Endothelial cell of umbilical vein (primary cell): Measurements from ENCODE around the gene MAPKBP1. TPM values are rescaled to one million over a fixed set of nuclear protein-coding genes. Genes with fewer than 3 reads are reported as not detected.

Source experiments
- BruUV-seq: library from RNA; stranded (reverse); fragments of 400-500 nt; replicated peaks from 2 replicates; lab custom pipeline; 2021; lab: Mats Ljungman, UMichigan
- CTCF ChIA-PET: fragments of 300-600, 350-600 bp; sonication (Branson Sonifier 250); formaldehyde crosslinking; loops from one replicate; lab custom pipeline; 2021; ENCODE audit warnings: antibody characterized with exemption, inconsistent platforms; lab: Charles Lee
- POLR2A ChIA-PET: fragments of 300-600, 350-600 bp; sonication (Branson Sonifier 250); formaldehyde crosslinking; loops from one replicate; lab custom pipeline; 2021; ENCODE audit warnings: antibody characterized with exemption, inconsistent platforms; lab: Charles Lee
- DNase-seq: peaks from one replicate; pipeline ENCODE4 v3.0.0-alpha.2; 2011; ENCODE audit warnings: low read depth, low spot score
- FAIRE-seq: peaks from 2 replicates; lab custom pipeline; 2011; peaks lifted over from hg19 to GRCh38; lab: Jason Lieb, UNC
- H2AFZ ChIP-seq: 2 replicates; pipeline ENCODE4 v1.6.0; 2012; ENCODE audit warnings: low read depth, low read length, control low read depth, inconsistent platforms
- H3K27ac ChIP-seq: 2 replicates; pipeline ENCODE4 v1.5.1; 2011; ENCODE audit warnings: low read depth, mild to moderate bottlenecking, control low read depth, low read length, moderate library complexity; ENCODE audit not compliant: insufficient read depth
- H3K27me3 ChIP-seq, 2 experiments: 2 replicates each; pipeline versions ENCODE4 v1.6.0 to v1.6.1; 2011; ENCODE audit warnings: low read length in 2 of 2, mixed read lengths in 1 of 2; ENCODE audit not compliant: control insufficient read depth in 2 of 2, insufficient read depth in 2 of 2
- H3K36me3 ChIP-seq, 2 experiments: 2 replicates in 1 of 2; 3 replicates in 1 of 2; pipeline ENCODE4 v1.5.1; 2011; ENCODE audit warnings: low read length in 2 of 2, mild to moderate bottlenecking in 1 of 2, moderate library complexity in 1 of 2; ENCODE audit not compliant: control insufficient read depth in 2 of 2, insufficient read depth in 2 of 2; ENCODE audit errors: extremely low read depth in 1 of 2
- H3K4me1 ChIP-seq: 3 replicates; pipeline ENCODE4 v1.5.1; 2011; ENCODE audit warnings: mild to moderate bottlenecking, low read length; ENCODE audit not compliant: control insufficient read depth, insufficient read depth; ENCODE audit errors: extremely low read depth
- H3K4me2 ChIP-seq: 2 replicates; pipeline ENCODE4 v1.6.1; 2011; ENCODE audit warnings: low read length, control low read depth, mixed read lengths; ENCODE audit not compliant: insufficient read depth
- H3K4me3 ChIP-seq, 3 experiments: fragments of 200-600 bp in 1 of 3; sonication (generic), shearing (Covaris generic) in 1 of 3; replicated peaks in 1 of 3; 2 replicates each; pipeline ENCODE4 v1.5.1; 2011 to 2016; ENCODE audit warnings: control low read depth in 3 of 3, low read length in 3 of 3, mild to moderate bottlenecking in 2 of 3, inconsistent platforms in 1 of 3, low read depth in 1 of 3, moderate library complexity in 1 of 3; ENCODE audit not compliant: insufficient read depth in 1 of 3
- H3K79me2 ChIP-seq: 2 replicates; pipeline ENCODE4 v1.6.0; 2012; ENCODE audit warnings: low read length, inconsistent platforms; ENCODE audit not compliant: control insufficient read depth, insufficient read depth
- H3K9ac ChIP-seq: replicated peaks from 2 replicates; pipeline ENCODE3; 2011; ENCODE audit warnings: low read length, control low read depth; ENCODE audit not compliant: insufficient read depth; ENCODE audit errors: extremely low read depth
- H3K9me1 ChIP-seq: replicated peaks from 3 replicates; pipeline ENCODE4 v1.6.0; 2011; ENCODE audit warnings: mild to moderate bottlenecking, low read length; ENCODE audit not compliant: control insufficient read depth, insufficient read depth; ENCODE audit errors: extremely low read depth
- H3K9me3 ChIP-seq: replicated peaks from 2 replicates; pipeline ENCODE4 v1.5.1; 2012; ENCODE audit warnings: low read length, inconsistent platforms; ENCODE audit not compliant: control insufficient read depth, insufficient read depth
- H4K20me1 ChIP-seq: replicated peaks from 2 replicates; pipeline ENCODE3; 2011; ENCODE audit warnings: mild to moderate bottlenecking, low read length; ENCODE audit not compliant: control insufficient read depth, insufficient read depth; ENCODE audit errors: extremely low read depth
- CTCF ChIP-seq, 2 donors: IDR thresholded peaks; 1 replicate in 1 of 2; 2 replicates in 1 of 2; pipeline ENCODE4 v1.5.1; 2011; ENCODE audit warnings: low read length in 2 of 2, mild to moderate bottlenecking in 2 of 2, moderate library complexity in 2 of 2, control low read depth in 1 of 2, inconsistent platforms in 1 of 2, low read depth in 1 of 2; ENCODE audit not compliant: insufficient read depth in 1 of 2; ENCODE audit errors: extremely low read depth in 1 of 2
- EZH2 ChIP-seq: IDR thresholded peaks from 2 replicates; pipeline ENCODE4 v1.6.1; 2012; ENCODE audit warnings: borderline replicate concordance, low read depth, mild to moderate bottlenecking, moderate library complexity, low read length, inconsistent platforms; ENCODE audit not compliant: severe bottlenecking
- FOS ChIP-seq: IDR thresholded peaks from 2 replicates; pipeline ENCODE4 v1.6.1; 2011; ENCODE audit warnings: mild to moderate bottlenecking, low read length, moderate library complexity, borderline replicate concordance; ENCODE audit not compliant: insufficient read depth
- GATA2 ChIP-seq: IDR thresholded peaks from 2 replicates; pipeline ENCODE4 v1.7.0; 2011; ENCODE audit warnings: low read depth, mild to moderate bottlenecking, moderate library complexity, mixed read lengths, low read length; ENCODE audit not compliant: insufficient read length, insufficient read depth
- JUN ChIP-seq: IDR thresholded peaks from 2 replicates; pipeline ENCODE4 v1.6.1; 2011; ENCODE audit warnings: borderline replicate concordance, low read depth; ENCODE audit not compliant: insufficient read length, insufficient read depth
- MAX ChIP-seq: IDR thresholded peaks from 2 replicates; pipeline ENCODE4 v1.6.1; 2011; ENCODE audit not compliant: insufficient read depth, insufficient read length
- MYC ChIP-seq: IDR thresholded peaks from one replicate; pipeline ENCODE4 v1.6.1; 2011; ENCODE audit warnings: mild to moderate bottlenecking, low read depth, low read length
- POLR2A ChIP-seq: IDR thresholded peaks from 2 replicates; pipeline ENCODE4 v1.6.1; 2012; ENCODE audit warnings: low read depth, mild to moderate bottlenecking, control low read depth, low read length
- POLR2AphosphoS5 ChIP-seq: IDR thresholded peaks from 2 replicates; pipeline ENCODE4 v1.6.1; 2012; ENCODE audit warnings: low read depth, mild to moderate bottlenecking, control low read depth, low read length, moderate library complexity; ENCODE audit not compliant: insufficient read depth
- dilution Hi-C: fragments of 300-500 bp; cut with MboI; formaldehyde crosslinking; loops from one replicate; pipeline ENCODE4 v1.15.0; 2019; ENCODE audit warnings: low sequenced_read_pairs; ENCODE audit not compliant: extremely low pct_ligation_motif_present
- intact Hi-C: fragments of 100-400 bp; cut with micrococcal nuclease; formaldehyde crosslinking; loops from one replicate; pipeline ENCODE4 v1.10.0; 2022
- polyA plus RNA-seq, 4 experiments: library from polyadenylated mRNA; depleted of rRNA in 3 of 4; stranded (reverse) in 3 of 4; unstranded in 1 of 4; fragments of >200 nt; gene quantifications; 2 replicates each; pipeline versions ENCODE4 v1.2.1 to v1.2.3, GENCODE V29; 2011 to 2012; ENCODE audit warnings: missing spikeins in 1 of 4
- total RNA-seq: library from RNA; stranded (reverse); gene quantifications from 2 replicates; pipeline ENCODE4 v1.2.3, GENCODE V29; 2021

Gene MAPKBP1
- total and polyA plus RNA-seq, 2 donors (not counting 3 experiments of a cell fraction or from before 2014, with no cell fraction given) = 12.3 to 55.8 TPM

- Histone ChIP-seq H3K4me3 (no peak overlapping the region), H3K9me3 (no peaks in the 10 kb centered on the region), H3K9me1 (no peaks in the 10 kb centered on the region), H3K27ac (no peak overlapping the region), H2AFZ (no peak overlapping the region), H3K36me3 (peaks cover 2 to 3% of the 10 kb centered on the region in 2 experiments), H3K9ac (no peak overlapping the region), H4K20me1 (no peaks in the 10 kb centered on the region), H3K4me1 (no peaks in the 10 kb centered on the region), H3K4me2 (no peak overlapping the region), H3K27me3 (no peaks in the 10 kb centered on the region), H3K79me2 (no peaks in the 10 kb centered on the region)
- POLR2A ChIA-PET = no interaction called here
- no peak for TF ChIP-seq GATA2
- TF ChIP-seq JUN = no peak
- no peak for TF ChIP-seq CTCF (IDR thresholded peaks at IDR 0.05; ENCODE audit: extremely low read depth in 1 of 2, insufficient read depth in 1 of 2, low read depth in 1 of 2, low read length in 2 of 2)
- TF ChIP-seq POLR2A = no peak
- TF ChIP-seq EZH2 = no peak
- no peak for TF ChIP-seq POLR2AphosphoS5
- no peak for TF ChIP-seq MYC
- TF ChIP-seq FOS = no peak
- no peak for TF ChIP-seq MAX
- BruUV-seq = no TSS peak
- DNase-seq (no peak), FAIRE-seq (no peak)
- CTCF ChIA-PET = interaction anchor here (1.7 kb wide), 1 partner anchor 67 kb away, joined by 5 read pairs; the partner anchor contains the start of gene MAPKBP1
- dilution Hi-C loops (no loop called here), intact Hi-C loops (no loop called here)
These were observed 66.4 kb downstream of the MAPKBP1 start for GRCh38 chr15:41840673-41841072.
